Hepatocyte (in vitro differentiated cells): Measurements from ENCODE around the gene NUSAP1.

Experiments used
- CTCF ChIP-seq: fragments of 200-600 bp; sonication (generic); IDR thresholded peaks from 2 replicates; pipeline ENCODE4 v1.5.1; 2016; ENCODE audit warnings: antibody characterized with exemption, mild to moderate bottlenecking; ENCODE audit not compliant: poor library complexity
- EZH2 ChIP-seq: fragments of 200-600 bp; sonication (generic); IDR thresholded peaks from 2 replicates; pipeline ENCODE4 v1.6.1; 2016; ENCODE audit warnings: antibody characterized with exemption, mild to moderate bottlenecking, borderline replicate concordance
- EZH2phosphoT487 ChIP-seq: fragments of 200-600 bp; sonication (generic); IDR thresholded peaks from one replicate; pipeline ENCODE4 v1.6.1; 2018; ENCODE audit warnings: antibody characterized with exemption, mild to moderate bottlenecking, low read depth, moderate library complexity; ENCODE audit not compliant: unreplicated experiment, severe bottlenecking

GRCh38 chr15:41396111-41396510 lies 63.4 kb downstream of the NUSAP1 start:
- TF ChIP-seq CTCF (no peak), EZH2phosphoT487 (no peak), EZH2 (no peak)
